HepG2 (cell line): ENCODE data around the gene GPS2. TPM values are rescaled to one million over a fixed set of nuclear protein-coding genes. Genes with fewer than 3 reads are reported as not detected.

Experiments
- ATAD3A ChIP-seq: sonication (generic); formaldehyde crosslinking; IDR thresholded peaks from 2 replicates; pipeline ENCODE4 v1.4.0; 2020; ENCODE audit warnings: missing genetic modification reagents
- ATF5 ChIP-seq: sonication (generic); formaldehyde crosslinking; IDR thresholded peaks from 2 replicates; pipeline ENCODE4 v1.4.0; 2020; ENCODE audit warnings: mild to moderate bottlenecking, low read depth, missing genetic modification reagents
- CAMTA2 ChIP-seq: sonication (generic); formaldehyde crosslinking; IDR thresholded peaks from 2 replicates; pipeline ENCODE4 v1.4.0; 2020; ENCODE audit warnings: mild to moderate bottlenecking, missing genetic modification reagents, borderline replicate concordance
- CCAR2 ChIP-seq: fragments of 200-400 bp; formaldehyde crosslinking; optimal IDR thresholded peaks from 2 replicates; pipeline ENCODE3; 2018; ENCODE audit warnings: low read depth, mild to moderate bottlenecking, low read length, moderate library complexity
- FIP1L1 ChIP-seq: fragments of 200-400 bp; formaldehyde crosslinking; IDR thresholded peaks from 2 replicates; pipeline ENCODE4 v1.6.1; 2018; ENCODE audit warnings: low read depth, mild to moderate bottlenecking, low read length, moderate library complexity, borderline replicate concordance; ENCODE audit not compliant: insufficient read depth
- GLMP ChIP-seq: sonication (generic); formaldehyde crosslinking; IDR thresholded peaks from 2 replicates; pipeline ENCODE4 v1.9.0; 2021; ENCODE audit warnings: missing genetic modification reagents, mild to moderate bottlenecking, borderline replicate concordance
- HMGXB4 ChIP-seq, 2 experiments: sonication (generic) in 1 of 2; formaldehyde crosslinking in 1 of 2; IDR thresholded peaks; 2 replicates each; pipeline versions ENCODE4 v1.4.0 to v1.6.1; 2018 to 2020; ENCODE audit warnings: missing genetic modification reagents in 2 of 2, borderline replicate concordance in 1 of 2, low read depth in 1 of 2, mild to moderate bottlenecking in 1 of 2, missing biosample characterization in 1 of 2
- HNF1B ChIP-seq: sonication (generic); formaldehyde crosslinking; IDR thresholded peaks from 2 replicates; pipeline ENCODE4 v1.5.1; 2020; ENCODE audit warnings: mild to moderate bottlenecking, moderate library complexity, missing genetic modification reagents
- KLF16 ChIP-seq, 2 experiments: sonication (generic) in 1 of 2; formaldehyde crosslinking in 1 of 2; IDR thresholded peaks; 2 replicates each; pipeline versions ENCODE4 v1.6.1 to v1.8.0; 2016 to 2023; ENCODE audit warnings: missing genetic modification reagents in 2 of 2, missing compliant biosample characterization in 1 of 2
- MTA3 ChIP-seq: sonication (generic); formaldehyde crosslinking; IDR thresholded peaks from 2 replicates; pipeline ENCODE4 v1.4.0; 2020; ENCODE audit warnings: missing genetic modification reagents
- MYPOP ChIP-seq: sonication (generic); formaldehyde crosslinking; IDR thresholded peaks from 2 replicates; pipeline ENCODE4 v1.8.1; 2023; ENCODE audit warnings: mild to moderate bottlenecking, moderate library complexity, missing genetic modification reagents
- PAWR ChIP-seq: sonication (generic); formaldehyde crosslinking; IDR thresholded peaks from 2 replicates; pipeline ENCODE4 v1.4.0; 2020; ENCODE audit warnings: missing genetic modification reagents, mild to moderate bottlenecking, borderline replicate concordance
- PHB2 ChIP-seq: fragments of 450-650 bp; IDR thresholded peaks from 2 replicates; pipeline ENCODE4 v1.6.1; 2018; ENCODE audit not compliant: partially characterized antibody
- RBM22 ChIP-seq: fragments of 200-400 bp; formaldehyde crosslinking; optimal IDR thresholded peaks from 2 replicates; pipeline ENCODE3; 2017; ENCODE audit warnings: mild to moderate bottlenecking, low read length, moderate library complexity
- SIX1 ChIP-seq: sonication (generic); formaldehyde crosslinking; IDR thresholded peaks from 2 replicates; pipeline ENCODE4 v1.4.0; 2020; ENCODE audit warnings: missing genetic modification reagents, borderline replicate concordance
- STAG1 ChIP-seq: sonication (generic); formaldehyde crosslinking; IDR thresholded peaks from 2 replicates; pipeline ENCODE4 v1.4.0; 2020; ENCODE audit warnings: missing genetic modification reagents
- ZFP90 ChIP-seq: sonication (generic); formaldehyde crosslinking; IDR thresholded peaks from 2 replicates; pipeline ENCODE4 v1.8.0; 2022; ENCODE audit warnings: missing genetic modification reagents, mild to moderate bottlenecking, inconsistent platforms, borderline replicate concordance
- ZNF136 ChIP-seq: sonication (generic); formaldehyde crosslinking; IDR thresholded peaks from 2 replicates; pipeline ENCODE4 v1.8.1; 2022; ENCODE audit warnings: low read depth, mild to moderate bottlenecking, moderate library complexity, missing genetic modification reagents
- ZNF263 ChIP-seq: sonication (generic); formaldehyde crosslinking; IDR thresholded peaks from 2 replicates; pipeline ENCODE4 v1.4.0; 2020; ENCODE audit warnings: missing genetic modification reagents
- ZNF619 ChIP-seq: sonication (generic); formaldehyde crosslinking; IDR thresholded peaks from 2 replicates; pipeline ENCODE4 v1.4.0; 2020; ENCODE audit warnings: mild to moderate bottlenecking, missing genetic modification reagents
- ZNF709 ChIP-seq: sonication (generic); formaldehyde crosslinking; IDR thresholded peaks from 2 replicates; pipeline ENCODE4 v1.5.0; 2020; ENCODE audit warnings: mild to moderate bottlenecking, missing genetic modification reagents
- ZNF766 ChIP-seq: sonication (generic); formaldehyde crosslinking; IDR thresholded peaks from 2 replicates; pipeline ENCODE4 v1.5.0; 2020; ENCODE audit warnings: missing genetic modification reagents, borderline replicate concordance
- polyA plus RNA-seq, 8 experiments: library from polyadenylated mRNA; depleted of rRNA in 3 of 8; stranded (reverse) in 7 of 8; unstranded in 1 of 8; fragments of >200 nt; fragmentation: Illumina TruSeq in 4 of 8; extraction: Trizol in 4 of 8; gene quantifications; 2 replicates each; pipeline versions ENCODE4 v1.2.1 to v1.2.3, GENCODE V29; 2011 to 2016; ENCODE audit warnings: low read depth in 4 of 8, missing spikeins in 1 of 8, mixed read lengths in 1 of 8; ENCODE audit not compliant: insufficient read depth in 1 of 8
- total RNA-seq, 5 experiments: library from RNA; depleted of rRNA; stranded (reverse); fragments of >200 nt; fragmentation: Illumina TruSeq; extraction: Trizol; gene quantifications; 2 replicates each; pipeline ENCODE4 v1.2.3, GENCODE V29; 2016; ENCODE audit warnings: low read depth in 1 of 5

The GPS2 gene
- total and polyA plus RNA-seq, 2 of the 13 experiments (the other 11 are each of a cell fraction or from before 2014, with no cell fraction given), result 58.0 to 59.4 TPM

- TF ChIP-seq MYPOP, result no peak
- peak; percentile 78; the same call in 1 of the 2 replicates for TF ChIP-seq ZNF619 (CRISPR knock-in tag)
- peak; percentile 69; the same call in 1 of the 2 replicates for TF ChIP-seq ZFP90 (CRISPR knock-in tag)
- TF ChIP-seq CAMTA2 (CRISPR knock-in tag), result no peak
- peak; percentile 88 for TF ChIP-seq HNF1B (CRISPR knock-in tag)
- no peak for TF ChIP-seq ZNF136 (CRISPR knock-in tag)
- 0 out of 2 replicates have a peak, but pooled peaks have one; percentile 20 for TF ChIP-seq ZNF766 (CRISPR knock-in tag)
- no peak for TF ChIP-seq ZNF709 (CRISPR knock-in tag)
- peak in 1 of 2 experiments; percentile 88; a peak in 2 of 4 replicates for TF ChIP-seq KLF16 (CRISPR knock-in tag; IDR thresholded peaks at IDR 0.05)
- TF ChIP-seq GLMP, result no peak
- TF ChIP-seq ATAD3A (CRISPR knock-in tag), result no peak
- no peak for TF ChIP-seq SIX1 (CRISPR knock-in tag)
- TF ChIP-seq CCAR2, result no peak
- TF ChIP-seq PHB2, result no peak
- no peak for TF ChIP-seq MTA3 (CRISPR knock-in tag)
- TF ChIP-seq ZNF263 (CRISPR knock-in tag), result no peak
- peak; percentile 56 to 74; a peak in 3 of 4 replicates for TF ChIP-seq HMGXB4 (CRISPR knock-in tag; IDR thresholded peaks at IDR 0.05; ENCODE audit: borderline replicate concordance in 1 of 2, low read depth in 1 of 2)
- no peak for TF ChIP-seq FIP1L1
- no peak for TF ChIP-seq RBM22
- TF ChIP-seq ATF5, result 0 out of 2 replicates have a peak, but pooled peaks have one; percentile 64
- no peak for TF ChIP-seq PAWR (CRISPR knock-in tag)
- TF ChIP-seq STAG1 (CRISPR knock-in tag), result no peak
Measured at GRCh38 chr17:7329374-7329996, 14.3 kb upstream of the GPS2 start (continued).
